GM21528 (cell line): ENCODE data around the gene USP7.
"Not testable (repeated sequence)": the region's sequence is repeated elsewhere in the genome, so short reads cannot be mapped to it uniquely, and the experiment has no call there.

Experiments used
- ATAC-seq: cut with Tn5 transposase; IDR thresholded peaks from one replicate; pipeline ENCODE4 v1.9.1; 2021; ENCODE audit warnings: mild to moderate bottlenecking, moderate library complexity; ENCODE audit not compliant: unreplicated experiment, low FRiP score

The USP7 gene

GRCh38 chr16:8886593-8887430, 76.9 kb downstream of the USP7 start:
- ATAC-seq = no peak

GRCh38 chr16:8885674-8886592, 77.8 kb downstream of the USP7 start:
- ATAC-seq = no peak

DNA sequence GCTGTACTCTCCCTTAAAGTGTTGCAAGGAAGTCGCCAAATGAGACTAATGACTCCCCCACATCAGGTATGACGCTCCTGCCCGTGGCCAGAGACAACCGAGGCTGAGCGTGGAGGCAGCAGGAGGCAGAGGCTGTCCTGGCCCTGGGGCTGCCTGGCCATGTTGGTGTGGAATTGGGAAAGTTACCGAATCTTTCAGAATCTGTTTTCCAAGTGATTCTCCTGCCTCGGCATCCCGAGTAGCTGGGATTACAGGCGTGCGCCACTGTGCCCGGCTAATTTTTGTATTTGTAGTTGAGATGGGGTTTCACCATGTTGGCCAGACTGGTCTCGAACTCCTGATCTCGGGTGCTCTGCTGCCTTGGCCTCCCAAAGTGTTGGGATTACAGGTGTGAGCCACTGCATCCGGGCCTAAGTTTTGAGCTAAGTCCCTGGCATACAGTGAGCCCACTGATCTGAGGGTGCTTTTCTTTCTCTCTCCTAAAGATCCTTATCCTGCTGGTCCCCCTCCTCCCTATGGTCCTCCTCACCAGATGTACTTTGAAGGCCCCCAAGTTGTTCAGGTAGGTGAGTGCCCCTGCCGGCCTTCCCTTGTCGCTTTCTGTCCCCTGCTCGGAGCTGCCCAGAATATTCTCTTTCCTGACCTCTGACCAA, 80.9 kb downstream of the USP7 start:
- no peak for ATAC-seq

- no peak for ATAC-seq
Observed at GRCh38 chr16:8882041-8882617, 81.6 kb downstream of the USP7 start, which contains the start of gene LITAFD. Gene LITAFD, plus strand, starts transcription at chr16:8882351. Its CDS starts 2,005 bp downstream, at chr16:8884356.

GRCh38 chr16:8880839-8881510, 82.7 kb downstream of the USP7 start:
- no peak for ATAC-seq

GRCh38 chr16:8878523-8878911, 85.2 kb downstream of the USP7 start:
- ATAC-seq = no peak

- ATAC-seq = no peak
Observed at GRCh38 chr16:8877894-8878522, 85.7 kb downstream of the USP7 start.

DNA sequence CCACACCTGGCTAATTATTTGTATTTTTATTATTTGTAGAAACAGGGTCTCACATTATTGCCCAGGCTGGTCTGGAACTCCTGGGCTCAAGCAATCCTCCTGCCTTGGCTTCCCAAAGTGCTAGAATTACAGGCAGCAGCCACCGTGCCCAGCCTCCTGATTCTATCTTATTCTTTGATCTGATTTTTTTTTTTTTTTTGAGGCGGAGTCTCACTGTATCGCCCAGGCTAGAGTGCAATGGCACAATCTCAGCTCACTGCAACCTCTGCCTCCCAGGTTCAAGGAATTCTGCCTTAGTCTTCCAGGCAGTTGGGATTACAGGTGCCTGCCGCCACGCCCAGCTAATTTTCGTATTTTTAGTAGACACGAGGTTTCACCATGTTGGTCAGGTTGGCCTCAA, 88.4 kb downstream of the USP7 start:
- not testable (repeated sequence) for ATAC-seq

GRCh38 chr16:8874388-8874787, 89.3 kb downstream of the USP7 start:
- ATAC-seq = no peak

DNA sequence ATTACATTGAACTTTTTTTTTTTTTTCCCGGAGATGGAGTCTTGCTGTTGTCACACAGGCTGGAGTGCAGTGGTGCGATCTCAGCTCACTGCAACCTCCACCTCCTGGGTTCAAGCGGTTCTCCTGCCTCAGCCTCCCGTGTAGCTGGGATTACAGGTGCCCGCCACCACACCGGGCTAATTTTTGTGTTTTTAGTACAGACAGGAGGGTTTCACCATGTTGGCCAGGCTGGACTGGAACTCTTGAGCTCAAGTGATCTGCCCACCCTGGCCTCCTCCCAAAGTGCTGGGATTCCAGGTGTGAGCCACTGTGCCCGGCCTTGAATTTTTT, 89.9 kb downstream of the USP7 start:
- not testable (repeated sequence) for ATAC-seq

DNA sequence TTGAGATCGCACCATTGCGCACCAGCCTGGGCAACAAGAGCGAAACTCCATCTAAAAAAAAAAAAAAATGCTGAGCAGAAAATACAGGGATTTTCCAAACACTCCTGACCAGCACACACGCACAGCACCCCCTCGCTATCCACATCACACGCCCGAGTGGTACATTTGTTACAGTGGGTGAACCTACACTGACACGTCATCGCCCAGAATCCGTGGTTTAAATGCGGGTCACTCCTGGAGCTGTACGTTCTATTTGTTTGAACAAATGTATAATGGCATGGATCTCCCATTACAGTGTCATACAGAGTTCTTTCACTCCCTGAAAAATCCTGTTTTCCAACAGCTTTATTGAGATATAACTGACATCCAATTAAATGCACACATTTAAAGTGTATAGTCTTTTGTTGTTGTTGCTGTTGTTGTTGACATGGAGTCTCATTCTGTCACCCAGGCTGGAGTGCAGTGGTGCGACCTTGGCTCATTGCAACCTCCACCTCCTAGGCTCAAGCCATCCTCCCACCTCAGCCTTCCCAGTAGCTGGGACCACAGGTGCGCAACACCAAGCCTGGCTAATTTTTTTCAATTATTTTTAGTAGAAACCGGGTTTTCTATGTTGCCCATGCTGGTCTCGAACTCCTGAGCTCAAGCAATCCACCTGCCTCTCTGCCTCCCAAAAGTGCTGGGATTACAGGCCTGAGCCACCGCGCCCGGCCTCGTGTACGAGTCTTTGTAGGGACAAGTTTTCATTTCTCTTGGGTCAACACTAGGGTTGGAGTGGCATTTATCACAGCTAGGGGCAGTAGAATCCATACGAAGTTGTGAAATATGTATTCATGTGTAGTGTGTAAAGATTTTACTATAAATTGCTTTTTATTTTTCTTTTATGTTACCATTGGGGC, 90.5 kb downstream of the USP7 start:
- no peak for ATAC-seq

- no peak for ATAC-seq
Observed at GRCh38 chr16:8872071-8872470, 91.6 kb downstream of the USP7 start.

DNA sequence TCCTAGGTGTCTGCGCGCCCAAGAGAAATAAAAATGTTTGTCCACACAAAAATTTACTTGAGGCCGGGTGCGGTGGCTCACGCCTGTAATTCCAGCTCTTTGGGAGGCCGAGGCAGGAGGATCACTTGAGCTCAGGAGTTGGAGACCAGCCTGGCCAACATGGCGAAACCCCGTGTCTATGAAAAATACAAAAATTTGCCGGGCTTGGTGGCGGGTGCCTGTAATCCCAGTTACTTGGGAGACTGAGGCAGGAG, 93.8 kb downstream of the USP7 start:
- ATAC-seq = not testable (repeated sequence)

- no peak for ATAC-seq
Observed at GRCh38 chr16:8869212-8869987, 94.3 kb downstream of the USP7 start.

DNA sequence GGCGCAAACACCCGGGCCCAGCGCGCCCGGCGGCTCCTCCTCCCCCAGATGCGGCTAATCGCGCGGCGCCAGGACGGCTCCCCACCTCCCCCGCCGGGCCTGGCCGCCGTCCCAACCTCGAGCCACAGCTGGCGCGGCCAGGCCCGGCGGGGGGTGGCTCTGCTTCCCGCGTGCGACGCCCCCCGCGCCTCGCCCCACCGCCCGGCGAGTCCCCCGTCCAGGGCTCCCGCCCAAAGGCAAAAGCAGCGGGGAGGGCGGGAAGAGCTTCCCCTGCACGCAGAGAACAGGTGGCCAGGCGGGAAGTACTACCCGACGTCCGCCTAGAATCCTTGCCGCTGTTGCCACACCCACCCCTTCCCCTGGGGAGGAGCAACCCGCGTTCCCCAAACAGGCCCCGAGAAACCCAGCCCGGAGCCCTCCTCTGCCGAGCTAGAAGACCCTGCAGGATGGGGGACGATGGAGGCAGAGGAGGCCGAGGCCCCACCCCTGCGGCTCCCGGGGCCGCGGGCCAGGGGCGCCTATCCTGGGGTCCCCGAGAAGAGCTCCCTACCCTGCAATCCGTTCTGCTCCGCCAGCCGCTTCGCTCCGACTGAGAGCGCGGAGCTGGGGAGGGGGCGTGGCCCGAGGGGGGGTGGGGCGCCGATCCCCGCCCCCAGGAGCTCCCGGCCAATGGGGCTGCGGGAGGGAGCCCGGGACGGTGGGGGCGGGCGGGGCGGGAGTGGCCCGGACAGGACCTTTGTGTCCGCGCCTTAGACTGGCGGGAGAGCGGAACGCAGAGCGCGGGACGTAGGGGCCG, 95.1 kb downstream of the USP7 start, which contains the start of gene CARHSP1:
TSS of gene CARHSP1 (minus strand) at position 591 of the 796 bp plus-strand sequence. CDS start 9,678 bp downstream, outside the sequence.
- peak; percentile 73 for ATAC-seq

DNA sequence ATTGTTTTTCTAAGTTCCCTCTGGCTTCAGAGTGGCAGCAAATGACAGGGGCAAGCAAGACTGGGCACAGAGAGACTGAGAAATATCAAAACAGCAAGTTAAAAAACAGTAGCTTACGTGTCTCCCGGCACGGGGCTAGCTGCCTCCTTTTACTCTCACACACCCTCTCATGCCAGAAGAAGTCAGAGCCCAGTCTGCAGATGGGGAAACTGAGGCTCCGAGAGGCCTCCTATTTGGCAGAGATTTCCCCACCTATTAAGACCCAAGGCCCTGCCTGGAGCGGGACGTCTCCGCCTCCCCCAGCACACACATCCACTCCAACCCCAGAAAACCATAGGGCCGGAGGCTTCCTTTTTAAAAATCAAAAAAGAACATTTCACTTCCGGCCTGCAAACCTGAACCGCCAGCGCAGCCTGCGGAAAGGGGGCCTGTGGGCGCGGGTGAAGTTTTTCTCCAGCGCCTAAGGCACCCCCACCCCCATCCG, 95.7 kb downstream of the USP7 start:
- ATAC-seq = no peak
